Kidney (tissue), 14 donors: ENCODE measurements around the gene IGSF9. TPM values are rescaled to one million over a fixed set of nuclear protein-coding genes. Genes with fewer than 3 reads are reported as not detected.

ENCODE experiments used
- DNase-seq, 5 donors: peaks; one replicate each; pipeline ENCODE4 v3.0.0-alpha.2; 2013 to 2020
- FAIRE-seq: peaks from 2 replicates; lab custom pipeline; 2012; peaks lifted over from hg19 to GRCh38; lab: Jason Lieb, UNC
- H3K27ac ChIP-seq, 2 donors: one replicate each; pipeline ENCODE4 v1.7.0; 2013; ENCODE audit warnings: low read depth in 2 of 2, low read length in 2 of 2, inconsistent platforms in 1 of 2
- H3K27me3 ChIP-seq: one replicate; pipeline ENCODE4 v1.7.1; 2013; ENCODE audit warnings: low read length, inconsistent platforms; ENCODE audit not compliant: control insufficient read depth, insufficient read depth
- H3K36me3 ChIP-seq, 3 donors: one replicate each; pipeline versions ENCODE4 v1.7.0 to v1.7.1; 2013; ENCODE audit warnings: low read length in 3 of 3, control low read depth in 1 of 3, inconsistent platforms in 1 of 3; ENCODE audit not compliant: insufficient read depth in 3 of 3, control insufficient read depth in 2 of 3
- H3K4me1 ChIP-seq, 3 donors: one replicate each; pipeline versions ENCODE4 v1.7.0 to v1.7.1; 2013; ENCODE audit warnings: low read length in 3 of 3, inconsistent platforms in 1 of 3, low read depth in 1 of 3; ENCODE audit not compliant: control insufficient read depth in 2 of 3, insufficient read depth in 2 of 3
- H3K4me3 ChIP-seq, 3 donors: one replicate each; pipeline versions ENCODE4 v1.7.0 to v1.8.1; 2013; ENCODE audit warnings: low read length in 3 of 3, control low read depth in 1 of 3, inconsistent platforms in 1 of 3
- H3K9ac ChIP-seq, 3 donors: one replicate each; pipeline versions ENCODE4 v1.7.0 to v1.7.1; 2013; ENCODE audit warnings: low read length in 3 of 3, control low read depth in 1 of 3, inconsistent platforms in 1 of 3
- H3K9me3 ChIP-seq, 3 donors: one replicate each; pipeline versions ENCODE4 v1.7.0 to v1.7.1; 2013; ENCODE audit warnings: low read length in 3 of 3, control low read depth in 1 of 3, inconsistent platforms in 1 of 3; ENCODE audit not compliant: control insufficient read depth in 2 of 3, insufficient read depth in 1 of 3
- CTCF ChIP-seq: IDR thresholded peaks from 3 replicates; pipeline ENCODE4 v1.5.1; 2012; ENCODE audit warnings: mild to moderate bottlenecking, moderate library complexity, borderline replicate concordance; ENCODE audit not compliant: insufficient read depth; ENCODE audit errors: extremely low read depth
- intact Hi-C: fragments of 100-400 bp; cut with DNase I; formaldehyde crosslinking; loops from one replicate; pipeline ENCODE4 v1.11.1; 2022
- polyA plus RNA-seq: library from polyadenylated mRNA; stranded (reverse); fragments of 350-450 nt; fragmentation: Illumina TruSeq; extraction: RNeasy Lipid Tissue Mini Kit (QIAGEN cat#74804); gene quantifications from one replicate; pipeline ENCODE4 v1.2.3, GENCODE V29; 2014; ENCODE audit warnings: low read depth, low replicate concordance; ENCODE audit not compliant: insufficient read depth
- total RNA-seq: library from RNA; stranded (reverse); fragmentation: NEBNext Ultra II Directional; extraction: Animal tissue kit (Norgen Biotek cat#: 25700); gene quantifications from one replicate; pipeline ENCODE4 v1.2.1, GENCODE V29; 2021
- donor health status: control.
- donor health status: control.
- donor health status: control.
- donor health status: control.
- donor health status: control.
- donor health status: DM: yes; HTN: yes; CAD: no.
- donor health status: Normal renal cell carcinoma (clear cell type).

Gene IGSF9
- total and polyA plus RNA-seq, 2 donors from 2014 or later, result 0.88 to 1.3 TPM

GRCh38 chr1:159946242-159947187 is 1.1 kb upstream of the IGSF9 start:
- DNase-seq (no peak), FAIRE-seq (no peak)
- Histone ChIP-seq H3K27ac (no peak overlapping the region), H3K36me3 (no peaks in the 10 kb centered on the region), H3K9me3 (no peaks in the 10 kb centered on the region), H3K4me3 (peak overlapping the region in 2 of 3 donors; percentile 33 to 60), H3K4me1 (peaks cover 0 to 6% (median 5%) of the 10 kb centered on the region in 3 donors), H3K27me3 (no peaks in the 10 kb centered on the region), H3K9ac (no peak overlapping the region)
- intact Hi-C loops, result no loop called here
- no peak for TF ChIP-seq CTCF

GRCh38 chr1:159944623-159945455 is 574 bp downstream of the IGSF9 start:
- Histone ChIP-seq H3K4me3 (peak overlapping the region in 2 of 3 donors; percentile 60 to 79), H3K9ac (peak overlapping the region in 1 of 3 donors; percentile 58)
- FAIRE-seq, result no peak

More at GRCh38 chr1:159944623-159945455, 574 bp downstream of the IGSF9 start:
- TF ChIP-seq CTCF, result no peak
- DNase-seq, result peak in 2 of 5 donors; percentile 25 to 55
- H3K36me3 ChIP-seq, result no peaks in the 10 kb centered on the region
- intact Hi-C loops, result no loop called here
- H3K27me3 ChIP-seq, result no peaks in the 10 kb centered on the region
- H3K9me3 ChIP-seq, result no peaks in the 10 kb centered on the region
- H3K27ac ChIP-seq, result no peak overlapping the region
- peaks cover 0 to 6% (median 5%) of the 10 kb centered on the region in 3 donors for H3K4me1 ChIP-seq
